GM21390 (cell line): ENCODE results near the gene SPOUT1.

Experiments used
- ATAC-seq: cut with Tn5 transposase; IDR thresholded peaks from one replicate; pipeline ENCODE4 v1.9.1; 2021; ENCODE audit not compliant: unreplicated experiment

The SPOUT1 gene

GRCh38 chr9:128838338-128838737, 8.7 kb upstream of the SPOUT1 start:
- no peak for ATAC-seq

DNA sequence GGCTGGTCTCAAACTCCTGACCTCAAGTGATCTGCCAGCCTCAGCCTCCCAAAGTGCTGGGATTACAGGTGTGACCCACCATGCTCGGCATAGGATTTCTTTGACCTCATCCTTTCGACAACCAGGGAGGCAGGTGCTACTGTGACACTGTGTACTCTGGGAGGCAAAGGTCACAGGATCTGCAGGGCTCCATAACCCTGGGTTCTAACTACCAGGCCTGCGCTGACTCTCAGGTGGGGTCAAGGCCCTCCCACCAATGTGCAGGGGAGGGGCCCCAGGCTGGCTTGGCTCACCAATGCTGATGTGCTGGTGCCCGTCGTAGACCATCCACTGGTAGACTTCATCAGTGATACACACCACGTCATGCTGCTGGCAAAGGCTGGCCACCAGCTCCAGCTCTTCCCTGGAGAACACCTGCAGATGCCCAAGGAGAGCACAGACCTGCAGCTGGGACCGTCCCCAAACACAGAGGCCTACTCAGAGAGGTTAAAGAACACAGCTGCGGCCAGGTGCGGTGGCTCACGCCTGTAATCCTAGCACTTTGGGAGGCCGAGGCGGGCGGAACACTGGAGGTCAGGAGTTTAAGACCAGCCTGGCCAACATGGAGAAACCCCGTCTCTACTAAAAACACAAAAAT, 7.0 kb upstream of the SPOUT1 start:
- ATAC-seq = no peak

GRCh38 chr9:128835246-128836210, 5.9 kb upstream of the SPOUT1 start:
- ATAC-seq = no peak

DNA sequence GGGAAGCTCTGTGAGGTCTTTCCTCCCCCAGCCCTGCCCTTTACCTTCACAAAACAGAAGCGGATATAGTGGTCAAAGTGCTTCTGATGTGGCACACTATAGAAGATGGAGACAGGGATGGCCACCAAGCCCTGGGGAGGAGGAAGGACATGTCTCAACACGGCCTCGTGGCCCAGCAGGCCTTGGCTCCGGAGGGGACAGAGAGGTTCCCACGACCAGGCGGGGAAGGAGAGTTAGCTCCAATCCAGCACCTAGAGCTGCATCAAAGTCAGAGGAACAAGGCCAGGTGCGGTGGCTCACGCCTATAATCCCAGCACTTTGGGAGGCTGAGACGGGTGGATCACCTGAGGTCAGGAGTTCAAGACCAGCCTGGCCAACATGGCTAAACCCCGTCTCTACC, 4.1 kb upstream of the SPOUT1 start:
- no peak for ATAC-seq

GRCh38 chr9:128828719-128829452, 708 bp downstream of the SPOUT1 start:
- no peak for ATAC-seq

- no peak for ATAC-seq
Observed at GRCh38 chr9:128828267-128828666, 1.3 kb downstream of the SPOUT1 start.

DNA sequence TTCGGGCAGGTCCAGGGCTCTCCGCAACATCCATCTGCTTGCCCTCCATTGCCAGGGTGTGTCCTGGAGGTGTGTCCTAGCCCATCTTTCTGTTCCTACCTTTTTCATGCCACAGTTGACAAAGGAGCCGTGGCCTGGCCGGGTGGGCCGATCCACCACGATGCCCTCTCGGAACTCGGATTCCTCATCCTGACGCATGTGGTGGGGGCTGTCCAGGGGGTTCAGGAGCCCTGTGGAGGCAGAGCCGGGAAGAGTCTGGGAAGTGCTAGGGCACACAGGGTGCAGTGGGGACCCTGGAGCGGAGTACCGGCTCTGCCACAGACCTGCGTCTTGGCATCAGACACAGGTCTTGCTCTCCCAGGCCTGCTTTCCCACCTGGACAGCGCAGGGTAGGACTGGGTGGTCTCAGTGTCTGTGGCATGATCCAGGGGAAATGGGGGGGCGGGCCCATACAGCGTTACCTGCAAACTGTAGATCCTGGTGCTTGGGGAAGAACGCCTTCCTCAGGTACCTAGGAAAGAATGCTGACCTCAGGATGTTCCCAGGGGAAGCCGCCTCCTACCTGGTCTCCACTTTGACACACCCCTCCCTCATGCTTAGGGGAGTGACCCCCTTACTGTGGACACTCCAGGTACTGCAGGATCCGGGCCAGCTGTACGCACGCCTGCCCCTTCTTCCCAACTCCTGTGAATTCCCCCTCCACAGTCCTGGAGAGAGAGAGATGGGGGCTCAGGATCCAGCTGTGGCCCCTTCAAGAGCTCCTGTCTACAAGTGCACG, 3.5 kb downstream of the SPOUT1 start:
- ATAC-seq = no peak

DNA sequence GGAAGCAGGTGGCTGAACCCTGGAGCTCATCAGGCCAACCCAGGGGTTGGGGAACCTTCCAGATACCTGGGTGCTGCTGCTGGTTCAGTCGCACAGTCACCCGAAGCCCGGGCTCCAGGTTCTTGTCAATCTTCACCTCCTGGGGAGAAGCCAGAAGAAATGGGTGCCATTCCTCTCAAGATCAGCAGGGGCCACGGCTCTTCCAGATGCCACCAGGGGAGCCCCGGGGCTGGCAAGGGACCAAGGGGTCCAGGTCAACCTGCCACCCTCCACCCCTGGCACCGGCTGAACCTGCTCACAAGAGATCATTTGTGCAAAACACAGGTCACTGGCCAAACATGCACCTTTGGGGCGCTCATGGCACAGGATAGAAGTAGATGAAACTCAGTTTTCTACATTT, 4.7 kb downstream of the SPOUT1 start:
- no peak for ATAC-seq

DNA sequence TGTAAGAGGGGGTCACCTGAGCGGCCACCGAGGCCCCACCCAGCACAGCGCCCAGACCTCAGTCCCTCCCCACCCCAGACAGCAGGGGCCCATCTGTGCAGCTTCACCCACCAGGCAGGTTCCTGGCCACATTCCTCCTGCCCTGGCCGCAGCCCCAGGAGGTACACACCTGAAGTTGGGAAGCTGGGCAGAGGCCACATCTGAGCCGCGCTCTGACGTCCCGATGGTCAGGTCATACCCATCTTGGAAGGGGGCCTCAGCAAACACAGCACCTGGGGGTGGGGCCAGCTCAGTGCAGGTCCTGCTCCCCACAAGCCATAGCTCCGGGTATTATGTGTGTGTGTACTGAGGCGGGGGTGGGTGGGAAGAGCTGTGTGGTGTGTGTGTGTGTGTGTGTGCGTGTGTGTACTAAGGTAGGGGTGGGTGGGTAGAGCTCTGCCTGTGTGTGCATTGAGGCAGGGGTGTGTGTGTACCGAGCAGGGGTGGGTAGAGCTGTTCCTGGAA, 5.6 kb downstream of the SPOUT1 start:
- ATAC-seq = no peak

DNA sequence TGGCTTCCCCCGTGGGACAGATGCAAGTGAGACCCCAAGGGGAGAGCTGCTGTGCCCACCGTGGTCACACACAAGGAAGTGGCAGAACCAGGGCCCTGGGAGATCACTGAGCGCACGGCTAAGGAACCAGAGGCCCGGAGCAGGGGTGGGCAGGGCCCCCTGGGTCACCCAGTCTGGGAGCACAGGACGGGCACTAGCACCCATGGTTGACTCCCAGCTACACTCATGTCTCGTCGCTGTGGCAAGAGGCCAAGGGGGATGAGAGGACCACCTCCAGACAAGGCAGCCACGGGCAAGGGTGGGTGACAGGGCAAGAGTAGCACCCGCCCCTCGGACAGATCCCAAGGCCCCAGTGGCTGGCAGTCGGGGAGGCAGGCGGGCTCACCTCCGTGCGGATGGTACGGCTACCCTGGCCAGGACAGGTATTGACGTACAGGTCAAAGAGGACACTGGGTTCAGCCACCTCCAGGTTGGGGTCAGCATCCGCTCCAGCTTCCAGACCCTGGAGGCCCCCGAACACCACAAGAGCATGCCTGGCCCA, 6.2 kb downstream of the SPOUT1 start:
- ATAC-seq = no peak

GRCh38 chr9:128822407-128823042, 7.1 kb downstream of the SPOUT1 start:
- ATAC-seq = no peak

DNA sequence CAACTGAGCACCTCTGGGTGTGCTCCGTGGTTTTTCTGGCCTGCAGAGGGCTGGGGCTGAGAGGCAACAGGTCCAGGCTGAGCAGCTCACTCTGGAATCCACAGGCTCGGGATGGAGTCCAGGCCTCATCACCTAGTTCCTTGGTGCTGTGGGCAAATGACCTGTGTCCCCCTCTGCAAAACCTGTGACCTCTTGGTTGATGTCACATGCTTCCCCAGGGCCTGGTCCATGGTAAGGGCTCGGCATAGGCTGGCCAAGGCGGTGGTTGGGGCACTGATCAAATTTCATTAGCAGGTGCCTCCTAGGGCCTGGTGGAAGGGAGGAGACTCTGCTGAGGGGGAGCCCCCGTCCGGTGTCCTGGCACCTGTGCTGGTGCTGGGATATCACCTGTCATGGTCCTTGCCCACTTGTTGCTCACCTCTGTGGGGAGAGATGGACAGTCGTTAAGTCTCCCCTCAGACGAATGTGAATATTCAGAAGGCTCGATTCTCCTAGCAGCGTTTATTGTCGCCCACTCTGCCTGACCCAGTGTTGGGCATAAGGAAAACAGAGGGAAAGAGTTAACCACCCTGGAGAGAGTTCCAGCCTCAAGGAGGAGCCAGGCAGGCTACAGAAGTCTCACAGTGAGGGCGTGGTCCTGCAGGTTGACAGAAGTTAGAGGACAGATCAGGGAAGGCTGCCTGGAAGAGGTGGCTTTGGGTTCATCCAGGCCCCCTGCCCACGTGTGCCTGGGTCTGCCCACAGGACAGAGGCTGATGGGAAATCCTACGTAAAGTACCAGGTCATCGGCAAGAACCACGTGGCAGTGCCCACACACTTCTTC, 7.8 kb downstream of the SPOUT1 start:
- no peak for ATAC-seq

DNA sequence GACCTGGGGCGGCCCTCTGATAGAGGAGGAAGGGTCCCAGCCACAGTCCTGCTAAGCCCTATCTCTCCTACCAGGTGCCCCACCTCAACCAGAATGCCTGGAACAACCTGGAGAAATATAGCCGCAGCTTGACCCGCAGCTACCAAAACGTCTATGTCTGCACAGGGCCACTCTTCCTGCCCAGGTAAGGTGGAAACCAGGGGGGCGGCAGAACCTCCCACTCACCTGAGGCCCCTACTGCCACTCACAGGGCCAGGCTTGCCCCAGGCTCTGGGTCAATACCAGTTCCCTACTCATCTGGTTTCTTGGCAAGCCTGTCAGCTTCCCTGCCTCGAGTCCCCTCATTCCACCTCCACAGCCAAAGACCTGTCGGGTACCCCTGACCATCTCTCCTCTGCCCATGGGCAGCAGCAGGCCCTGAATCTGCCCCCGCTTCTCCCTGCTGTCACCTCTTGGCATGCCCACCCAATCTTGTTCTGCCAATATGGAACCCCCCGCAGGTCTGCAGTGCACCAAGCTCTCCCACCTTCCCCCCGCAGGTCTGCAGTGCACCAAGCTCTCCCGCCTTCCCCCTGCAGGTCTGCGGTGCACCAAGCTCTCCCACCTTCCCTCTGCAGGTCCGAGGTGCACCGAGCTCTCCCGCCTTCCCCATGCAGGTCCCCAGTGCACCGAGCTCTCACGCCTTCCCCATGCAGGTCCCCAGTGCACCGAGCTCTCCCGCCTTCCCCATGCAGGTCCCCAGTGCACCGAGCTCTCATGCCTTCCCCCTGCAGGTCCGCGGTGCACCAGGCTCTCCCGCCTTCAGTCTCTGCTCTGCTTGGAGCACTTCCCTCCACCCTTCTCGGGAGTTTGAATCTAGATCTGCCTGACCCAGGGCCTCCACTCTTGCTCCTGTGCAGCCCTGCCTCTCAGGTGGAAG, 8.7 kb downstream of the SPOUT1 start:
- ATAC-seq = no peak

GRCh38 chr9:128819716-128820664, 9.6 kb downstream of the SPOUT1 start:
- ATAC-seq = no peak

DNA sequence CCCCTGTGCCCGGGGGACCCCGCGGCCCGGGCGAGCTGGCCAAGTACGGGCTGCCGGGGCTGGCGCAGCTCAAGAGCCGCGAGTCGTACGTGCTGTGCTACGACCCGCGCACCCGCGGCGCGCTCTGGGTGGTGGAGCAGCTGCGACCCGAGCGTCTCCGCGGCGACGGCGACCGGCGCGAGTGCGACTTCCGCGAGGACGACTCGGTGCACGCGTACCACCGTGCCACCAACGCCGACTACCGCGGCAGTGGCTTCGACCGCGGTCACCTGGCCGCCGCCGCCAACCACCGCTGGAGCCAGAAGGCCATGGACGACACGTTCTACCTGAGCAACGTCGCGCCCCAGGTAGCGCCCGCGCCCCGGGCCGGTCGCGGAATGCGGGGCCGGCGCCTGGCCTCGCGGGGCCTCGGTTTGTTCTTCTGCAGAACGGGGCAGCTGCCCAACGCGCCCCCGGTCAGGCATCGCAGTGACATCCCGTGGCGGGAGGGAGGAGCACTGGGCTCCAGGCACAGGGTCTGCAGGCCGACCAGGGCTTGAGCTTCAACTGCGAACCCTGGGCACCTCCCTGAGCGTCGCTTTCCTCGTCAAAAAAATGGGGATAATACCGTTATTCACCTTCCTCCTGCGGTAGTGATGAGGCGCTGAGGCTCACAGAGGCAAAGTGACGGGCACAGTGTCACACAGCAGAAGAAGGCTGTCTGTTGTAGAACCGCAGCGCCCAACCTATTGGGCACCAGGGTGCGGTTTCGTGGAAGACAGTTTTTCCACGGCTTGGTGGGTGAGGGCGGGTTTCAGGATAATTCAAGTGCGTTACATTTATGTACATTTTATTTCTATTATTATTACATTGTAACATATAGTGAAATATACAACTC, 10.5 kb downstream of the SPOUT1 start:
- ATAC-seq = peak; percentile 36
